HG03064 (cell line): ENCODE data around the gene CABLES2.
A peak's percentile ranks its signal among the peaks of the same experiment; 100 is the strongest.

Experiments used
- ATAC-seq: cut with Tn5 transposase; IDR thresholded peaks from one replicate; pipeline ENCODE4 v1.9.1; 2021; ENCODE audit warnings: low read depth; ENCODE audit not compliant: unreplicated experiment

The CABLES2 gene

DNA sequence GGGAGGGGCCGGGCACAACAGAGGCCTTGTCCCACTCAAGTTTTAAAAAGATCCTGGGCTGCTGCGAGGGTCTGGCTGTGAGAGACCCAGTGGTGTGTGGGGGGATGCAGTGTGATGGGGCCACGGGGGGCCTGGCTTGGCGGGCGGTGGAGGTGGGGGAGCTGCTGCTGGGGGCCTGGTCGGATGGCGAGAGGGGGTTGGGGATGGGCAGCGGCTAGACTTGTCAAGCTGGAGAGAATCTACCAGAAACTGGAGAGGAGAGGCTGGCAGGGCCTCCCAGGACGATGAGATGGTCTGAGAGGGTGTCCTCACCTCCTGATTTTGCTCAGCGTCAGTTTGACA, 15.0 kb downstream of the CABLES2 start:
- no peak for ATAC-seq

DNA sequence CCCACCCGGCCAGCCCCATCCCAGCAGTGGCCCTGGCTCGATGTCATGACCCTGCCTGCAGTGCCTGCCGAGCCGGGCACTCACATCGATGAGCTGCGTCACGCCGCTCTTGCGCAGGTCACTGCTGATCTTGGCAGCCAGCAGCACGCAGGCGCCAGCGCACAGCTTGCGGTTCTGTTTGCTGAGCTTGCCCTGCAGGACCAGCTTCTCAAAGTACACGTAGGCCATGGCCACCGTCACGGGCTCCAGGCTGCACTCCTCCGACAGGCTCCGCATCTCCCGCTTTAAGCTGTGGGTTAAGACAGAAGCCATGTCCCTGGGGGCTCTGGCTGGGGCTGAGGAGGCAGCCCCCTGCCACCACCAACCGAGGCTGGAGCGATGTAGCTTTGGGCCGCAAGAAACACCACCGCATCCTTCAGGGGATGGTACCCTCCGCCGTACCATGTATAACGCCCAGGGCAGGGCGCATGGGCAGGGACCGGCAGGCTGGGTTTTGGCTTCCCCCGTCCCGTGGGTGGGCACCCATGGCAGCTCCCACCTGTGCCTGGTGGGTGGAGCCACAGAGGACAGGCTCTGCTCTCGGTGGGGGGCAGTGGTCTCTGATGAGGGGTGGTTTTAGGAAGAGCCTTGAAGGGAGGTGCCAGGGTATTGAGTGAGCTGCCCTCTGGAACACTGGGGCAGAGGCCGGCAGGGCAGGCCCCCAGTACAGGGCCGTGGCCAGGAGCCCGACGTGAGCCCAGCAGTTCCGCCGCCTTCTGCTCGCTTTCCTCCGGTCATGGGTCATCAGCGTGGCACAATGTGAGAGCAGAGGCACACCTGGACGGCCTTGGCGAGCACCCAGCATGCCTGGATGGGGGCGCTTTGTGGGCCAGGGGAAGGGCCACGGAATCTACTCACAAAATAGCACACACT, 15.7 kb downstream of the CABLES2 start:
- no peak for ATAC-seq

DNA sequence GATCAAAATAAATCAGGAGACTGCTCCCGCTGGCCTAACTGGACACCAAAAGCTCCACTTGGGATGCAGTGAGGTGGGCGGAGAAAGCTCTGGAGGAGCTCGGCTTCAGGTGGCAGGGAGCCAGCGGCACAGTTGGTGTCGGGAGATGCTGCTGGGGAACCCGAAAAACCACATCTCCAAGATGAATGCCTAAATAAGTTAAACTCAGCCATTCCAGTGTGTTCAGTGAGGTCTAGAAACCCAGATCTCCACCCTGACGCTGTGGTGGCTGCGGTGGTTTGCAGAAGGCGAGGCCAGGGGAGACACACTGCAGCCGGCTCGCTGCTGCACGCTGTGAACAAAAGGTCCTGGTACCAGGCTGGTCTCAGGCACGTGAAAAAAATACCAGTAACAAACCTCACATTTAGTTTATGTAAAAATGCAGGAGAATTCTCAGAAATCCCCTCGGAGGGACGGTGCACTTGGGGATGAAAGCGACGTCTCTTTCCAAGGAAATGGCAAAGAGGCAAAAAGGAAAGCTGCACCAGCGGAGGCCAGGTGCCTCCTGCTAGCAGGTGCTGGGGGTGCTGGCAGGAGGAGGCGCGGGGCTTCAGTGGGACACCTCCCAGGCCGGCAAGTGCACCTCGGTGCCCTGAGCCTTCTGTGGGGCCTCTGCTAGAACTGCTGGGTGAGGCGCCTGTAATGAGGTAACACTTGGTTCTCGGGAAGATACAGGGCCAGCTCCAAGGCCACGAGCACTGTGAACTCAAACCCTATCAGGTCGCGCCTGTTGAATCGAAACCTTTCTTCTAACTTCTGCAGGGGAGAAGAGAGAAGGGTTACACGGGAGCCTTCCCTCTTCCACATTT, 16.5 kb downstream of the CABLES2 start:
- ATAC-seq, result no peak

DNA sequence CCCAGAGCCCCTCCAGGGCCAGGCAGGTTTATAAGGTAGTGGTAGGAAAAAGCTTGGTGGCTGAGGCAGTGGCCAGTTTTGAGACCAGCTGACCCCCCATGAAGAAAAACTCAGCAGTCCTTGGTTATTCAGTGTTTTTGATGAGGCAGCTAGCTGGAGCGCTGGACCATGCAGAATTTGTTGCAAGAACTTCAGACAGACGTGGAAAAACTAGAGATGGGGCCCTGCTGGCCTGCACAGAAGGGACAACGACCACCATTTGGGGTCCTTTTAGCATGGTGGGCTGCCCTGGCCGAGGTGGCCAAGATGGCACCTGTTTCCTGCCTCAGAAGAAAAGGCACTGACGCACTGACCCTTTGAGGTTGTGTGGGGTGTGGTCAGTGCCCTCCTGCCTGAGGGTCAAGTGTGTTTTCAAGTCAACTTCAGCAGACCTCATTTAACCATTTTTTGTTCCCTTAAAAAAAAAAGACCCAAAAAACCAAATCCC, 17.4 kb downstream of the CABLES2 start:
- ATAC-seq, result no peak

DNA sequence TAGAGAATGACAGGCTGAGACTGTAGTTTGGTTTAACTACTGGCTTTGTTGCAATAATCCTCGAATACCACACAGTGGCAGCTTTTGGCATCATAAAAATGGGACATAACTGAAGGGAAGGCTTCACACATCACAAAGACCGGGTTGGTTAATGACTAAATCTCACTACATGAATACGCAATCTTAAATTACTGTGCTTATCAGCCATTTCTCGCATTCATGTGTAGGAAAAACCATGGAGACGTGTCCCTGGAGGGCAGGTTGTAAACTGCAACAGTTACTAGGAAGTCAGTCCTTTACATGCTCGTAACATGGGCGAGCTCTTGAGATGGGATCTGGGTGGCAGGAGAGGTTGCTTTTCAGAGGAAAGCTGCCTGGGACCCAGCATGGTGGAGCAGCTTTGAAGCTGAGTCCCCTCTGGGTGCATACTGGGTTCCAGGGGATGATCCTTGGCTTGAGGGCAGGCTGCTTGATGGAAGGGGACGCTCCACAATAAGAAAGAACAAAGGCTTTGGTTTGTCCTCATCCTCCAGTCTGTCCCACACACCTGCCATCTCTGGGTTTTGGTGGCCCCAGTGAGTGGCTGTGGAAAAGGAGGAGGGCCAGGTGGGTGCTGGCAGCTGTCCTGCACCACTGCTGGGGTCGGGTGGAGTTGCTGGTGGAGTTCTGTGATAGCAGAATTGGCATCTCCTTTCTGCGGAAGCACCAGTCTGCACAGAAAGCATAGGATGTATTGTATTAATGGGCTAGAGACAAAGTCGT, 18.1 kb downstream of the CABLES2 start:
- ATAC-seq, result no peak

DNA sequence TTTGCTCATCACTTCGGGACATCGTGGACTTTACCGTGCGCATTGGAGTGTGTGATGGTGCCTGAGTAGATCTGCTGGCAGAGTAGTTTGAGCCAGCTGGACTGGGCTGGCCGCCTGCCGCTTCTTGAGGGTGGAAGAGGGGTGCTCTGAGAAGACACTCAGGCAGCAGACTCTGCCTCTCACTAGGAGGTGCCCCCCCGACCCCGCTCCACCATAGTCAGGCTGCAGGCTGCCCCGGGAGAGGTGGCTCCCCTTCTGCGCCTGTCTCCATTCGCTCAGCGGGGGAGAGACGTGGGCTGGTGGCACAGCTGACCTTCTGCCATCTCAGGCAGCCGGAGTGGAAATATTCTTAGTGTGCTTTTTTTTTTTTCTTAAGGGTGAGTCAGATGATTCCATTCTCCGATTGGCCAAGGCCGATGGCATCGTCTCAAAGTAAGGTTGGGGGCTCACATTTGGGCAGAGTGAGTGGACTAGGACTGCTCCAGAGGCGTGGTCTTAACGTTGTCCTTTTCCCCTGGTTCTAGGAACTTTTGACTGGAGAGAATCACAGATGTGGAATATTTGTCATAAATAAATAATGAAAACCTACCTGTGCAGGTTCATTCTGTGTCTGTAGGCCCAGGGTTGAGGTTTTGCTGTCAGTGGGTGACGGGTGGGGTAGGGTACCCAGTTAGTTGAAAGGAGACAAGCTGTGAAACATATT, 19.0 kb downstream of the CABLES2 start:
- no peak for ATAC-seq

DNA sequence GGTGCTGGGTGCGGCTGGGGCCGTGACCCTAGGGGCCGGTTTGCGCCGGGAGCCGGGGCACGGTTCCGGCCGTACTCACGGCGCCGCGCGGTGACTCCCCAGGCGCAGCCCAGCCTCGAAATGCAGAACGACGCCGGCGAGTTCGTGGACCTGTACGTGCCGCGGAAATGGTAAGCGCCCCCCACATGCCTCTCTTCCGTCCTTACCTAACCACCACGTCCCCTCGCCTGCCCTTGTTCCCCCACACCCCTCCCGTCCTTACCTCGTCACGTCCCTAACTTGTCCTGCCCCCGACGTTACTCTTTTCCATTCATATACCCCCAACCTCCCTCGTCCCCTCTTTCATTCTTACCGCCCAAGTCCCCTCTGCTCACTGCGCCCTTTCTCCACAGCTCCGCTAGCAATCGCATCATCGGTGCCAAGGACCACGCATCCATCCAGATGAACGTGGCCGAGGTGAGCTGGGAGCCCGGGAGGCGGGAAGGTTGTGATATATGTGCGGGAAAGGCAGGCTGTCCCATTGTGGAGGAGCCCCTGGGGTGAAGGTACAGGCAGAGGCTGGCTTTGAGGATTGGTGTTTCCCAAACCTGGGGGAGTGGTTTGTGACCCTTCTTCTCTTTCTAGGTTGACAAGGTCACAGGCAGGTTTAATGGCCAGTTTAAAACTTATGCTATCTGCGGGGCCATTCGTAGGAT, 19.7 kb downstream of the CABLES2 start:
- ATAC-seq, result no peak

DNA sequence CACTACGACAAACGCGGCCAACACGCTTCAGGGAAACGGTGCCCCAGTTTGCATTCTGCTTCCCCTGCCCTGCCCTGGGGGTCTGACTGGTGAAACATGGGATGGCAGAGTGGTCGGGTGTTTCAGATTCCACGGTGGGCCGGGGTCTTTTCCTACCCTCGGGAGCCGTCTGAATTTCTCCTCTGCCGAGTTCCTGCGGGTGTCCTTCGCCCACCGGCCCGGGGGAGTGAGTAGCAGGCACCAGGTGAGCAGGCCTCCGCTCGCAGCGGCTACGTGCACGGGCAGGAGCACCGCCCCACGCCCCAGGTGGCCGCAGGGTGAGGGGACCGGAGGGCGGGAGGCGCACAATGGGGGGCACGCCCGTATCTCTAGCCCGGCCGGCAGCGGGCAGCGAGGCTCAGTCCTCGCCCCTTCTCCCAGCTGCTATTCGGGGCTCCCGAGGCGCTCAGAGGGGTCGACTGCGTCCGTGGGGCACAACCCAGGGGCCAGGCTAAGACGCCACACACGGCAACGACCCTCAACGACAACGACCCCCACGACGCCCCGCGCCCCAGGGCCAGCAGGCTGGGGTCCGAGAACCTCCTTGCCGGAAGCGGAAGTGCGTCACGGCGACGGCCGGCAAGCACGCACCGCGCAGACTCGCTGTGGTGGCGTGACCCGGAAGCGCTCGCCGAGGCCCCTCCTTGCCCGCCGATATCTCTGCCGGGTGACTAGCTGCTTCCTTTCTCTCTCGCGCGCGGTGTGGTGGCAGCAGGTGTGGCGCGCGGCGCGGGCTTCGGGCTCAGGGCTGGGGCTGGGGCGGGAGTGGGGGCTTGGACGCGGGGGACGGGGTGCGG, 20.5 kb downstream of the CABLES2 start, which contains the start of gene RPS21:
RPS21 (plus strand) TSS at position 721 of the 836 bp plus-strand sequence. CDS start 236 bp downstream, outside the sequence.
- ATAC-seq, result peak; percentile 64

DNA sequence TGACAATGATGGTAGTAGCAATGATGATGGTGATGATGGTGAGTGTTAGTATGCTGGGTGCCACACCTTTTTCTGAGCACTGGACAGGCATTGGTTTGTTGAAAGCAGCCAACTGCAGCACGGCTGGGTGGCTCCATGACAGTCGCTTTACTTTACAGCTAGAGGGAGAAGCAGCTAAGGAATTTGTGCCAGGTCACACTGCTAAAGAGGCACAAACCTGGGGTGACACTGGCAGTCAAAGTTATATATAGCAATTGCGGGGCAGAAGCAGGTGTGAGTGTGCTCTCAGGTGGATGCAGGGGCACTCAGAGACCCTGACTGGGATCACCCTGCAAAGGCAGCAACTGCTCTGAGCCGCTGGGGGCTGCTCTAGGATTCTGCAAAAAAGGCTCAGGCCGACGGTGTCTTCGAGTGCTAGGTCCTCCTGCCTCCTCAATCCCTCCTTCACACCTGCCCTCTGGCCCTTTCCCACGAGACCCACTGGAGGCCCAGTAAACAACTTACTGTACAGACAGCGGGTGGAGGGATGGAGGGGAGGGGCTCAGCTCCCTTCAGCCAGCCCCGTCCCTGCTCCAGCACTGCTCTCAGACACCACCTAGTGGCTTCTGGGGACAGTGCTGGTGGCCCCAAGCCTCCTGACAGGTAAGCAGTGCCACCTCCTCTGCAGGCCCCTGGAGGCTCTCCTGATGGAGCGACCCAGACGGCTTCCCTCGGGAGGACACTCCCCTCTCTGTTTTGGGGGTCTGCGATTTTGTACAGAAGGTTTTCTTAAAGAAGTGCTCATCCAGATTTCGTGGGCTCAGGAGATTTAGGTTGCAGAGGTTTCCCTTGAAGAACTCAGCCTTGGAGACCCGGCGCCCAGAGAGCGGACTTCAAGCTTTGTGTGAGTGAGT, 24.5 kb downstream of the CABLES2 start:
- ATAC-seq, result no peak

DNA sequence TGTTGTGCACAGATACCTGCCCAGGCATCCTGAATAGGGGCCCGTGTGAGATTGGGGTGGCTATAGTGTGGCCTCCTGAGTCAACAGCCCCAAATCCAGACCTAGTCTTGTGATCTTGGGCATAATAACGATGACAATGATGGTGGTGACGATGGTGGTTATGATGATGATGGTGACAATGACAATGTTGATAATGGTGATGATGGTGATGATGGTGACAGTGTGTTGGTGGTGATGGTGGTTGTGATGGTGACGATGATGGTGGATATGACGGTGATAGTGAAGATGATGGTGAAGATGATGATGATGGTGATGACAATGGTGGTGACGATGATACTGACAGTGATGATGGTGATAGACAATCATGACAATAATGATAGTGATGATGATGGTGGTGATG, 25.2 kb downstream of the CABLES2 start:
- no peak for ATAC-seq

DNA sequence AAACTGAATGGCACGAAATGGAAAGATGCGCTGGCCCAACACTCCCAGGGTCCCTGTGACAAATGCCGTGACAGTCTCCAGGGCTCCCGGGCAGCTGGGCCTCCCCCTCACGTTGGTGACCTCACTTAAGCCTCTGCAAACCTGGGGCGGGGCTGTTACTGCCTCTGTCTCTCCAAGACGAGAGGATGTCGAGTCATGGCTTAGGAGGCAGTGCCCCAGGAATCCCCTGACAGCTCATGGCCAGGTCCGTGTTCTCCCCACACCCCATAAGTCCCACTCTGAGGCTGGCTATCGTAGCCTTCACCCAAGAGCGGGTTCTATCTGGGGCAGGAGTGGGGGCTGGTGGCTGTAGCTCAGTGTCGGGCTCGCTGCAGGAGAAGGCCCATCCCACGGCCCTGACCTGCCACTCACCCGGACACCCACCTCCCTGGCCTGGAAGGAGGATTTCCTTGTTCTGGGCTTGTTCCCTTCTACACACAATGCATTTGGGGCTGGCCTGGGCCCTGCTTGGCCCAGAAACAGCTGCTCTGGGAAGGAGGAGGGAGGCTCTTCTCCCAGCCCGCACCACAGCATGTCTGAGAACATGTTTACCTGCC, 25.8 kb downstream of the CABLES2 start:
- no peak for ATAC-seq

DNA sequence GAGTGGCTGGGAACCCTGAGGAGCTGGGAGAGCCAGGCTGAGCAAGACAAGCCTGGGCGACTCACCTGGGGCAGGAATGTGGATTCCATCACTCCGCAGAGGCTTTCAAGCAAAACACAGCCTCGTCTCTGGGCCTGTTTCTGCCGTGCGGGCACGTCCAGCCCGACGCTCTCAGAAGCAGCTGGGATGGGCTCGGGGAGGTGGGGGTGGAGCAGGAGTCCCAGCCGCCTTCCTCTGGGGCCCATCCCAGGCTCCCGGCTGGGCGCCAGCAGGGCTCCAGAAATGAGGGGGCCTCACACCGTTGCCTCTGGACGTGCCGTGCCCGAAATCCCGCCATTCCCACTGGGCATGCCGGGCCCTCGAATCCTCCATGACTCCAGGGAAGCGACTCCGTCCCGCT, 28.9 kb downstream of the CABLES2 start:
- ATAC-seq, result no peak

DNA sequence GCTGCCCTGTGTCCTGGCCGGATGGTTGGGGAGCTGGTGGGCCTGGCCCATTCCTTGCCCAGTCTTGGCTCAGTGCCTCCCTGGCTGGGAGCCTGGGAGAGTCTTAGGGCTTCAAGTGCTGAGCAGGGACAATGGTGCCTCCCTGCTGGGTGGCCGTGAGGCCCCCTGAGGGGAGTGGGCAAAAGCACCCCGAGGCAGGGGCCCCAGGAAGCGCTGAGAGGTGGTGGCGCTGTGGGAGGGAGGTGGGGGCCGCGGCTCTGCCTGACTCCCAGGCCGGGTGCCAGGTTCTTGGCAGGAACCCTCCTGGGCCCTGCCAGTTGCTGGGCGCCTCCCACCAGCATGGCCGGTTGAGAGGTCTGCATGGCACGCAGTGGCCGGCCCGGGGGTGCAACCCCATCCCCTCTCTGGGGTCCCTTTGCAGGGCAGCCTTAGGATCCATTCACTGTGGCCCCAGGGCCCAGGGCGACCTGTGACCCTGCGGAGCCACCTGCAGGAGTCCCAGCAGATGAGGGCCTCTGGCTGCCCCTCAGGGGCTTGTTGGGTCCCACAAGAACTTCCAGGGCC, 29.4 kb downstream of the CABLES2 start:
- no peak for ATAC-seq

DNA sequence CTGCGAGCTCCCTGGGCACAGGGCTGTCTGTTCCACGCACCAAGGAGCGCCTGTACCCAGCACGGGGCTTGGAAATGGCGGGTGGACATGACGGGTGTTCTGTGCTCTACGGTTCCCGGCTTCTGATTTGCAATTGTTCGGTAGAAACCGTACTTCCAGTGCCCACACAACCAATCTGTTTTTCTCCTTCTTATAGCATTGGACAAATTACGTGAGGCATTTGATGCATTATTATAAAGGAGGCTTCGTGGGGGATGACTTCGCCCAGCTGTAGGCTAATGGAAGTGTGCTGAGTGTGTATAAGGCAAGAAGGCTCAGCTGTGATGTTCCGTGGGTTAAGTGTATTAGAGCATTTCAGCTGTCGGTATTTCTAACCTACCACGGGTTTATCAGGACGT, 30.0 kb downstream of the CABLES2 start:
- ATAC-seq, result no peak

DNA sequence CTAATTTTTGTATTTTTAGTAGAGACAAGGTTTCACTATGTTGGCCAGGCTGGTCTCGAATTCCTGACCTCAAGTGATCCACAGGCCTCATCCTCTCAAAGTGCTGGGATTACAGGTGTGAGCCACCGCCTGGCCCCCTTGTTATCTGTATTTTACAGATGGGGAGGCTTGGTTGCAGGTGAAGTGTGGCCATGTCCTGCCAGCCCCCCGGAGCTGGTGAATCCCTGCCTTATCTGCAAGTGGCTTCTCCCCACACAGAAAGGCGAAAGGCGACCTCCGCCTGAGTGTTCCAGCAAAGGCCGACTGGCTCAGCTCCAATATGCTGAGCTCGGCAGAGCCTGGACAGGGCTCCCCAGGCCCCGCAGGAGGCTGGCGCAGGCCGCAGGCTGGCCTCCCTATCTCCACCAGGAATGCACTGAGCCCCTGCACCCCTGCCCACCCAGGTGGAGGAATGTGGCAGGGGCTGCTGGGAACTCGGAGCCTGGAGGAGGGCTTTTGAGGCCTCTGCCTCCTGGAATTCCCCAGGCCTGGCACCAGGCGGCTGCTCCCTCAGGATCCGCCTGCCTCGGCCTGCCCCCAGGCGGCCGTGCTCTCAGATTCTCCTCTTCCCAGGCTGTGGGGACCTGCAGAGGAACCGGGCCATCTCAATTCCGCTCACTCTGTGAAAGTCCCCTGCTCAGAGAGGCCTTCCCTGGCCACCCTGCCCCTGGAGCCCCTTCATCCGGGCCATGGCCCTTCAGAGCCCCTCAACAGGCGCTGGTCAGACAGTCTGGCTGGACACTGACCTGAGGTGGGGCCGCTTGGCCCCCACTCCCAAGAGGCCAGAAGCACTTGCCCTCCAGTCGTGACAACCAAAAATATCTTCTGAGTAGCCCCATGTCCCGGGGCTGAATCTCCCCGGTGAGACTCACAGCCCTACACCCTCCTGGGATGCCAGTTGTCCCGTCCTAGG, 30.7 kb downstream of the CABLES2 start:
- ATAC-seq, result no peak
